Measurements from ENCODE around the gene FBXL7. TPM values are rescaled to one million over a fixed set of nuclear protein-coding genes. Genes with fewer than 3 reads are reported as not detected.

Gene FBXL7
- total RNA-seq, 1 donor from 2014 or later, result 70.7 TPM

DNA sequence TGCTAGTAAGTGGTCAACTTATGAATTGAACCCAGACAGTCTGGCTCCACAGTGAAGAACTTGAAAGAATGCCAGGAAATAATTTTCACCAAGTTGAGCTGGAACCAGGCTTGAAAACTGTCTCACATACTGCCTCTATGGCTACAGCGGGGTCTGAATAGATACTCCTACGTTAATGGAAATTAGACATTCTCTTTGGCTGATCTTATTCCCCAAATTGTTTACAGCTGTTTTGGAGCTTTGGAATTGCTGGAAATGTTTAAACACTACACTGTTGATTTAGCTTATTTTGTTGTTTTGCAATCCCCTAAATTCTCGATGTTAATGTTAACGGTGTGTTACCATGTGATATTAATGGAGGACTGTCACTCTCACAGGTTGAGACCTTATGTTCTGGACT is 146.4 kb downstream of the FBXL7 start:
- no peak for DNase-seq (ENCODE audit: low spot score in 2 of 2, unreplicated experiment in 2 of 2)
- TF ChIP-seq, protein P1, sequence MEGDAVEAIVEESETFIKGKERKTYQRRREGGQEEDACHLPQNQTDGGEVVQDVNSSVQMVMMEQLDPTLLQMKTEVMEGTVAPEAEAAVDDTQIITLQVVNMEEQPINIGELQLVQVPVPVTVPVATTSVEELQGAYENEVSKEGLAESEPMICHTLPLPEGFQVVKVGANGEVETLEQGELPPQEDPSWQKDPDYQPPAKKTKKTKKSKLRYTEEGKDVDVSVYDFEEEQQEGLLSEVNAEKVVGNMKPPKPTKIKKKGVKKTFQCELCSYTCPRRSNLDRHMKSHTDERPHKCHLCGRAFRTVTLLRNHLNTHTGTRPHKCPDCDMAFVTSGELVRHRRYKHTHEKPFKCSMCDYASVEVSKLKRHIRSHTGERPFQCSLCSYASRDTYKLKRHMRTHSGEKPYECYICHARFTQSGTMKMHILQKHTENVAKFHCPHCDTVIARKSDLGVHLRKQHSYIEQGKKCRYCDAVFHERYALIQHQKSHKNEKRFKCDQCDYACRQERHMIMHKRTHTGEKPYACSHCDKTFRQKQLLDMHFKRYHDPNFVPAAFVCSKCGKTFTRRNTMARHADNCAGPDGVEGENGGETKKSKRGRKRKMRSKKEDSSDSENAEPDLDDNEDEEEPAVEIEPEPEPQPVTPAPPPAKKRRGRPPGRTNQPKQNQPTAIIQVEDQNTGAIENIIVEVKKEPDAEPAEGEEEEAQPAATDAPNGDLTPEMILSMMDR (IDR thresholded peaks at IDR 0.05; ENCODE audit: unreplicated experiment), result no peak

DNA sequence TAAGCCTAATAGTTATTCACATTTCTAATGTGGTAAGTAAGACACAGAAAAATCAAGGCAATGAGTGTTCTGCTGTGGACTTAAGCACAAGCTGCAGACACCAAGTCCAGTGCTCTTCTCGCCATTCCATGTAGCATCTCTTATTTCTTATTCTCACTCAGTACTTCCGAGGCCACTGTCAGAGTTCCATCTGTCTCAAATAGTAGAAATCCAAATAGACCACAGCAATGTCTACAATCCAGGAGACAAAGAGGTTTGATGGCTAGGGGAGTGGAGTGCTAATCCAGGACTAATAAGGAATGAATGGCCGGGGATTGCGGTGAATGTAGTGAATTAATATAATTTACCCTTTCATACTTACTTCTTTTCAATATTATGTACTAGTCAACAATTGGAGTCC is 147.3 kb downstream of the FBXL7 start:
- DNase-seq (ENCODE audit: low spot score in 2 of 2, unreplicated experiment in 2 of 2), result no peak
- H3K36me3 Mint-ChIP-seq, result peaks cover 18% of the 10 kb centered on the region
- no peaks in the 10 kb centered on the region for H3K27me3 Mint-ChIP-seq (ENCODE audit: low read depth)
- no peak overlapping the region for H3K27ac Mint-ChIP-seq
- H3K4me3 Mint-ChIP-seq, result no peak overlapping the region
- TF ChIP-seq, protein P1 (IDR thresholded peaks at IDR 0.05; ENCODE audit: unreplicated experiment), result no peak
- H3K4me1 Mint-ChIP-seq, result peaks cover 22% of the 10 kb centered on the region
- H3K9me3 Mint-ChIP-seq, result peaks cover 13% of the 10 kb centered on the region

More for the DNA sequence above, 146.4 kb downstream of the FBXL7 start:
- Mint-ChIP-seq H3K4me1 (peaks cover 22% of the 10 kb centered on the region), H3K27me3 (ENCODE audit: low read depth) (no peaks in the 10 kb centered on the region), H3K9me3 (peaks cover 7% of the 10 kb centered on the region), H3K36me3 (peaks cover 14% of the 10 kb centered on the region), H3K4me3 (no peak overlapping the region), H3K27ac (no peak overlapping the region)

DNA sequence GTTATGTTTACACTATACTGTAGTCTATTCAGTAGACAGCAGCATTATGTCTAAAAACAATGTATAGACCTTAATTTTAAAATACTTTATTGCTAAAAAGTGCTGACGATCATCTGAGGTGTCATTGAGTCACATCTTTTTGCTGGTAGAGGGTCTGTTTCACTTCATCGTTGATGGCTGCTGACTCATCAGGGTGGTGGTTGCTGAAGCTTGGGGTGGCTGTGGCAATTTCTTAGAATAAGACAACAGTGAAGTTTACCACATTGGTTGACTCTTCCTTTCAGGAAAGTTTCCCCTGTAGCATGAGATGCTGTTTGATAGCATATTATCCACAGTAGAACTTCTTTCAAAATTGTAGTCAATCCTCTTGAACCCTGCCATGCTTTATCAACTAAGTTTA is 150.3 kb downstream of the FBXL7 start:
- peaks cover 13% of the 10 kb centered on the region for H3K9me3 Mint-ChIP-seq
- no peak for DNase-seq (ENCODE audit: low spot score in 2 of 2, unreplicated experiment in 2 of 2)
- H3K36me3 Mint-ChIP-seq, result peaks cover 18% of the 10 kb centered on the region
- no peaks in the 10 kb centered on the region for H3K27me3 Mint-ChIP-seq (ENCODE audit: low read depth)
- no peak overlapping the region for H3K27ac Mint-ChIP-seq
- TF ChIP-seq, protein P1 (IDR thresholded peaks at IDR 0.05; ENCODE audit: unreplicated experiment), result no peak
- H3K4me1 Mint-ChIP-seq, result peaks cover 13% of the 10 kb centered on the region
- H3K4me3 Mint-ChIP-seq, result no peak overlapping the region

DNA sequence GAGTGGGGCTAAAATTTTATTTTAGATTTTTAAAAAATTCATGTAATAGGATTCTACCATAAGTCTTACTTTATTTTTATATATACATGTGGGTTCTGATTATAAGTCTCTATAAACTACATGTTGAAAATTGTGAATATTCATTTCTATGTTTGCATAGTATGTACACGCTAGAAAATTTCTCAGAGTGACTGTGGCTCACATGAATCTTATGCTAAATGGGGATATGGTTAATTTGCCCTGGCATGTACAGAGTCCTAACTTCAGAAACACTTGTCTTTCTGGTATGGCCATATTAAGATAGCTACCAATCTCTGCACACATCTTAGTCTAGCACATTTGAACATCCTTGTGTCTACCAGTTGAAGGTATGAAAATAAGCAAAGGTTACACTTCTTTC is 154.8 kb downstream of the FBXL7 start:
- Mint-ChIP-seq H3K27me3 (ENCODE audit: low read depth) (no peaks in the 10 kb centered on the region), H3K36me3 (peaks cover 20% of the 10 kb centered on the region), H3K4me3 (no peak overlapping the region), H3K27ac (no peak overlapping the region), H3K4me1 (peaks cover 8% of the 10 kb centered on the region), H3K9me3 (peaks cover 17% of the 10 kb centered on the region)
- DNase-seq (ENCODE audit: low spot score in 2 of 2, unreplicated experiment in 2 of 2), result no peak
- TF ChIP-seq, protein P1 (IDR thresholded peaks at IDR 0.05; ENCODE audit: unreplicated experiment), result no peak

DNA sequence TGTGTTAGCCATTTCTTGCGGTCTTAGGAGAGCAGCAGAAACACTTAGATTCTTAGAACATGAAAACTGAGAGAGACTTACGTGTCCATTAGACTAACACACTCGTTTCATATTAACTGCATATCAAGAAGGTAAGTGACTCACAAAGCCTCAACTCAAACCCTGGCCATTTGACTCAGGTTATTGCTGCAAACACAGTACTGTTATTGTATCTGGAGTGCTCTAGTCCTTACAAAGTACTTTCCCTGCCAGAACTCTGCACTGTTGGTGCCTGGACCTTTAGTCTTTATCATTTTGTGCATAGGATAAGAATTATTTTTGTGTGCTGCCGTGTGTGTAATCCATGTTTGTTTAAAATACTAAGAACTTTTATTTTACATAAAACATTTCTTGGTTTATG is 155.7 kb downstream of the FBXL7 start:
- Mint-ChIP-seq H3K4me1 (peaks cover 8% of the 10 kb centered on the region), H3K27ac (no peak overlapping the region), H3K36me3 (peaks cover 16% of the 10 kb centered on the region), H3K9me3 (peaks cover 14% of the 10 kb centered on the region), H3K4me3 (no peak overlapping the region), H3K27me3 (ENCODE audit: low read depth) (no peaks in the 10 kb centered on the region)
- DNase-seq (ENCODE audit: low spot score in 2 of 2, unreplicated experiment in 2 of 2), result no peak
- TF ChIP-seq, protein P1 (IDR thresholded peaks at IDR 0.05; ENCODE audit: unreplicated experiment), result no peak

DNA sequence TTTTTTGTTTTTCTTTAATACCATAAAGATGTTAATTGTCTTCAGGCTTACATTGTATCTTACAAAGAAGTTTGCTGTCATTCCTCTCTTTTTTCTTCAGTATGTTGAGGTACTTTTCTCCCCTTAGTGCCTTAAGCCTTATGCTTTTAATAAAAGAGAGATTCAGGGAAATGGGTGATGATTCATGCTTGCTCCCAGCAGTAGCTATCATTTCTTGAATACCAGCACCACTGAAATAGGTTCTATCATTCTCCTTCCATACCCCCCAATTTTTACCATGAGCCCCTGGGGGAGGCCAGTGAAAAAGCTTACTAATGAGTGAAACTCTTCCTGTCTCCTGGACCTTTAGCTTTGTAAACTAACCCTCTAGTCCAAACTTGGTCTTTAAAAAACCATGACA is 165.0 kb downstream of the FBXL7 start:
- H3K36me3 Mint-ChIP-seq, result peaks cover 32% of the 10 kb centered on the region
- DNase-seq (ENCODE audit: low spot score in 2 of 2, unreplicated experiment in 2 of 2), result no peak
- TF ChIP-seq, protein P1 (IDR thresholded peaks at IDR 0.05; ENCODE audit: unreplicated experiment), result no peak

More for the DNA sequence above, 165.0 kb downstream of the FBXL7 start:
- no peak overlapping the region for H3K4me3 Mint-ChIP-seq
- peaks cover 10% of the 10 kb centered on the region for H3K4me1 Mint-ChIP-seq
- peaks cover 36% of the 10 kb centered on the region for H3K9me3 Mint-ChIP-seq
- H3K27me3 Mint-ChIP-seq (ENCODE audit: low read depth), result no peaks in the 10 kb centered on the region
- H3K27ac Mint-ChIP-seq, result no peak overlapping the region

Data from mesothelial cell of epicardium (in vitro differentiated cells).